Measurements from ENCODE around the gene CAPN13. TPM values are rescaled to one million over a fixed set of nuclear protein-coding genes. Genes with fewer than 3 reads are reported as not detected.
"Not testable (repeated sequence)": the region's sequence is repeated elsewhere in the genome, so short reads cannot be mapped to it uniquely, and the experiment has no call there.

CAPN13 gene
- polyA plus RNA-seq, 1 donor (not counting 4 experiments of a cell fraction or from before 2014, with no cell fraction given) = not detected

DNA sequence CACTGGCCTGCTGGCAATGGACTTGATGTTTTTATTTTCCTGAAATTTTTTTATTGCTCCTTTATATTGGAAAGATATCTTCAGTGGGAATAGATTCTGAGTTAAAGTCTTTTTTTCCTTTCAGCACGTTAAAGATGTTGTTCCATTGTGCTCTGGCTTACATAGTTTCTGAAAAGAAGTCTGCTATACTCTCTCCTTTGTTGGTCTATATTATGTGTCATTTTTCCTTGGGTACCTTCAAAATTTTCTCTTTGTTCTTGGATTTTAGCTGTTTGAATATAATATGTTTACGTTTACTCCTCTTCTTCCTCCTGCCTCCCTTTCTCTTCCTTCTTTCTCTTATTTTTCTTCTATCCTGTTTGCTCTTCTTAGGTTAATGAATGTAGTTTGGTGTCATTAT lies 105.5 kb downstream of the CAPN13 start:
- Histone ChIP-seq H3K4me3 (ENCODE audit: control insufficient read depth in 2 of 3, extremely low read depth in 1 of 3, insufficient read depth in 2 of 3, low read depth in 1 of 3, low read length in 3 of 3) (no peak overlapping the region), H3K4me2 (ENCODE audit: control insufficient read depth, extremely low read depth, insufficient read depth, low read depth, low read length) (no peak overlapping the region), H4K20me1 (ENCODE audit: control insufficient read depth, extremely low read depth, insufficient read depth, low read length) (no peaks in the 10 kb centered on the region), H3K9ac (ENCODE audit: control insufficient read depth, extremely low read depth, insufficient read depth, low read length) (no peak overlapping the region), H3K4me1 (ENCODE audit: control insufficient read depth, extremely low read depth, insufficient read depth, low read length) (no peaks in the 10 kb centered on the region), H2AFZ (ENCODE audit: control insufficient read depth, low read length) (no peak overlapping the region), H3K79me2 (ENCODE audit: control insufficient read depth, insufficient read depth, low read length) (no peaks in the 10 kb centered on the region), H3K27me3 (ENCODE audit: control insufficient read depth, extremely low read depth, insufficient read depth, low read length) (peaks cover under 1% of the 10 kb centered on the region), H3K36me3 (ENCODE audit: control insufficient read depth in 2 of 2, extremely low read depth in 1 of 2, insufficient read depth in 2 of 2, low read length in 2 of 2) (no peaks in the 10 kb centered on the region), H3K9me1 (ENCODE audit: control insufficient read depth, extremely low read depth, insufficient read depth, low read length) (no peaks in the 10 kb centered on the region), H3K9me3 (ENCODE audit: control insufficient read depth, low read depth, low read length) (peaks cover 2% of the 10 kb centered on the region), H3K27ac (ENCODE audit: control insufficient read depth, insufficient read depth, low read length) (no peak overlapping the region)
- dilution Hi-C loops (cut with MboI; ENCODE audit: extremely low pct_ligation_motif_present, low sequenced_read_pairs) = no loop called here
- TF ChIP-seq, protein P1, sequence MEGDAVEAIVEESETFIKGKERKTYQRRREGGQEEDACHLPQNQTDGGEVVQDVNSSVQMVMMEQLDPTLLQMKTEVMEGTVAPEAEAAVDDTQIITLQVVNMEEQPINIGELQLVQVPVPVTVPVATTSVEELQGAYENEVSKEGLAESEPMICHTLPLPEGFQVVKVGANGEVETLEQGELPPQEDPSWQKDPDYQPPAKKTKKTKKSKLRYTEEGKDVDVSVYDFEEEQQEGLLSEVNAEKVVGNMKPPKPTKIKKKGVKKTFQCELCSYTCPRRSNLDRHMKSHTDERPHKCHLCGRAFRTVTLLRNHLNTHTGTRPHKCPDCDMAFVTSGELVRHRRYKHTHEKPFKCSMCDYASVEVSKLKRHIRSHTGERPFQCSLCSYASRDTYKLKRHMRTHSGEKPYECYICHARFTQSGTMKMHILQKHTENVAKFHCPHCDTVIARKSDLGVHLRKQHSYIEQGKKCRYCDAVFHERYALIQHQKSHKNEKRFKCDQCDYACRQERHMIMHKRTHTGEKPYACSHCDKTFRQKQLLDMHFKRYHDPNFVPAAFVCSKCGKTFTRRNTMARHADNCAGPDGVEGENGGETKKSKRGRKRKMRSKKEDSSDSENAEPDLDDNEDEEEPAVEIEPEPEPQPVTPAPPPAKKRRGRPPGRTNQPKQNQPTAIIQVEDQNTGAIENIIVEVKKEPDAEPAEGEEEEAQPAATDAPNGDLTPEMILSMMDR (optimal IDR thresholded peaks at IDR 0.05 in 1 of 3, IDR thresholded peaks at IDR 0.05 in 1 of 3, conservative IDR thresholded peaks at IDR 0.05 in 1 of 3; ENCODE audit: extremely low read depth in 1 of 3, insufficient read depth in 2 of 3, low read length in 3 of 3) = no peak
- TF ChIP-seq EZH2 (IDR thresholded peaks at IDR 0.05; ENCODE audit: low read length) = no peak
- DNase-seq (ENCODE audit: low read depth, low spot score) (no peak), FAIRE-seq (no peak)

DNA sequence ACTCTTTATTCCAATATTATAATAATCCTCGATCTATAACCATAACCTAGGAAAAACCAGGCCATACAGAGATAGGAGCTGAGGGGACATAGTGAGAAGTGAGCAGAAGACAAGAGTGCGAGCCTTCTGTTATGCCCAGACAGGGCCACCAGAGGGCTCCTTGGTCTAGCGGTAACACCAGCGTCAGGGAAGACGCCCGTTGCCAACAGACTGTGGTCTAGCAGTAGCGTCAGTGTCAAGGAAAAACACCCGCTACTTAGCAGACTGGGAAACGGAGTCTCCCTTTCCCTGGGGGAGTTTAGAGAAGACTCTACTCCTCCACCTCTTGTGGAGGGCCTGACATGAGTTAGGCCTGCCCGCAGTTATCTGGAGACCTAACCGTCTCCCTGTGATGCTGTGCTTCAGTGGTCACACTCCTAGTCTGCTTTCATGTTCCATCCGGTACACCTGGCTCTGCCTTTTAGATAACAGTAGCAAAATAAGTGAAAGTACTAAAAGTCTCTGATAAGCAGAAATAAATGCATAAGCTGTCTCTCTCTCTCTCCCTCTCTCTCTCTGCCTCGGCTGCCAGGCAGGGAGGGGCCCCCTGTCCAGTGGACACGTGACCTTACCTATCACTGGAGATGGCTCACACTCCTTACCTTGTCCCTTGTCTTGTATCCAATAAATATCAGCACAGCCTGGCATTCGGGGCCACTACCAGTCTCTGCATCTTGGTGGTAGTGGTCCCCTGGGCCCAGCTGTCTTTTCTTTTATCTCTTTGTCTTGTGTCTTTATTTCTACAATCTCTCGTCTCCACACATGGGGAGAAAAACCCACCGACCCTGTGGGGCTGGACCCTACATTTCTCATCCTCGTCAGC lies 109.8 kb downstream of the CAPN13 start:
- H3K27ac ChIP-seq (ENCODE audit: control insufficient read depth, insufficient read depth, low read length); H3K9ac ChIP-seq (ENCODE audit: control insufficient read depth, extremely low read depth, insufficient read depth, low read length); dilution Hi-C loops (cut with MboI; ENCODE audit: extremely low pct_ligation_motif_present, low sequenced_read_pairs); H3K79me2 ChIP-seq (ENCODE audit: control insufficient read depth, insufficient read depth, low read length); H3K4me1 ChIP-seq (ENCODE audit: control insufficient read depth, extremely low read depth, insufficient read depth, low read length); DNase-seq (ENCODE audit: low read depth, low spot score); H3K36me3 ChIP-seq (ENCODE audit: control insufficient read depth in 2 of 2, extremely low read depth in 1 of 2, insufficient read depth in 2 of 2, low read length in 2 of 2); H3K4me2 ChIP-seq (ENCODE audit: control insufficient read depth, extremely low read depth, insufficient read depth, low read depth, low read length); H3K9me1 ChIP-seq (ENCODE audit: control insufficient read depth, extremely low read depth, insufficient read depth, low read length); H4K20me1 ChIP-seq (ENCODE audit: control insufficient read depth, extremely low read depth, insufficient read depth, low read length); H2AFZ ChIP-seq (ENCODE audit: control insufficient read depth, low read length); H3K9me3 ChIP-seq (ENCODE audit: control insufficient read depth, low read depth, low read length); H3K4me3 ChIP-seq (ENCODE audit: control insufficient read depth in 2 of 3, extremely low read depth in 1 of 3, insufficient read depth in 2 of 3, low read depth in 1 of 3, low read length in 3 of 3); FAIRE-seq: not testable (repeated sequence)
- peaks cover 21% of the 10 kb centered on the region for H3K27me3 ChIP-seq (ENCODE audit: control insufficient read depth, extremely low read depth, insufficient read depth, low read length)

All from keratinocyte (primary cell).